Loucy (cell line): Measurements from ENCODE around the gene JAZF1.

Experiments
- CTCF ChIP-seq: fragments of 200-600 bp; sonication (generic); conservative IDR thresholded peaks from 2 replicates; pipeline ENCODE4 v1.5.1; 2014; ENCODE audit warnings: mild to moderate bottlenecking, antibody characterized with exemption, low read length
- EZH2phosphoT487 ChIP-seq: fragments of 200-600 bp; IDR thresholded peaks from 2 replicates; pipeline ENCODE4 v1.6.1; 2018; ENCODE audit warnings: antibody characterized with exemption, mild to moderate bottlenecking, moderate library complexity, borderline replicate concordance

GRCh38 chr7:28225576-28225975 lies 45.0 kb upstream of the JAZF1 start:
- TF ChIP-seq CTCF = no peak
- TF ChIP-seq EZH2phosphoT487 = no peak
